SK-N-MC (cell line): ENCODE data around the gene MXRA8.

Source experiments
- EZH2 ChIP-seq: fragments of 200-600 bp; sonication (generic); IDR thresholded peaks from one replicate; pipeline ENCODE4 v1.6.1; 2017; ENCODE audit warnings: antibody characterized with exemption
- POLR2AphosphoS5 ChIP-seq: IDR thresholded peaks from 2 replicates; pipeline ENCODE4 v1.6.1; 2012; ENCODE audit warnings: mild to moderate bottlenecking, low read depth, low read length, borderline replicate concordance

GRCh38 chr1:1356166-1356795 lies 2.1 kb downstream of the MXRA8 start:
- TF ChIP-seq EZH2 (no peak), POLR2AphosphoS5 (no peak)
